CD14-positive monocyte (primary cell): ENCODE results near the gene FBXO10. TPM values are rescaled to one million over a fixed set of nuclear protein-coding genes. Genes with fewer than 3 reads are reported as not detected.

Experiments
- DNase-seq, 3 donors: peaks; one replicate each; pipeline ENCODE4 v3.0.0-alpha.2; 2011 to 2022
- H2AFZ ChIP-seq: 2 replicates; pipeline ENCODE4 v1.6.0; 2012; ENCODE audit warnings: mild to moderate bottlenecking, low read depth, low read length, inconsistent platforms; ENCODE audit not compliant: insufficient read depth, poor library complexity, severe bottlenecking
- H3K27ac ChIP-seq, 2 donors: 1 replicate in 1 of 2; 2 replicates in 1 of 2; pipeline ENCODE4 v1.5.1; 2012 to 2013; ENCODE audit warnings: low read length in 2 of 2, control low read depth in 1 of 2, inconsistent platforms in 1 of 2, low read depth in 1 of 2, mild to moderate bottlenecking in 1 of 2
- H3K27me3 ChIP-seq, 2 donors: one replicate each; pipeline versions ENCODE4 v1.6.0 to v1.6.1; 2011 to 2013; ENCODE audit warnings: low read length in 2 of 2; ENCODE audit not compliant: control insufficient read depth in 2 of 2, insufficient read depth in 2 of 2
- H3K36me3 ChIP-seq, 2 donors: replicated peaks in 1 of 2; 1 replicate in 1 of 2; 2 replicates in 1 of 2; pipeline versions ENCODE4 v1.5.1 to v1.6.1; 2012 to 2013; ENCODE audit warnings: low read length in 2 of 2, control low read depth in 1 of 2, inconsistent platforms in 1 of 2, mild to moderate bottlenecking in 1 of 2; ENCODE audit not compliant: insufficient read depth in 2 of 2, control insufficient read depth in 1 of 2
- H3K4me1 ChIP-seq, 2 donors: 1 replicate in 1 of 2; 2 replicates in 1 of 2; pipeline versions ENCODE4 v1.5.1 to v1.6.1; 2012 to 2013; ENCODE audit warnings: low read length in 2 of 2, control low read depth in 1 of 2, inconsistent platforms in 1 of 2, mild to moderate bottlenecking in 1 of 2, moderate library complexity in 1 of 2; ENCODE audit not compliant: insufficient read depth in 2 of 2, control insufficient read depth in 1 of 2
- H3K4me2 ChIP-seq: replicated peaks from 2 replicates; pipeline ENCODE3; 2012; ENCODE audit warnings: low read length, moderate library complexity, mild to moderate bottlenecking; ENCODE audit not compliant: poor library complexity, severe bottlenecking; ENCODE audit errors: extremely low read depth
- H3K4me3 ChIP-seq, 3 experiments: fragments of 200-600 bp in 1 of 3; sonication (generic) in 1 of 3; replicated peaks in 1 of 3; 1 replicate in 2 of 3; 2 replicates in 1 of 3; pipeline ENCODE4 v1.5.1; 2011 to 2013; ENCODE audit warnings: low read length in 3 of 3, mild to moderate bottlenecking in 3 of 3, control low read depth in 2 of 3, low read depth in 2 of 3, inconsistent platforms in 1 of 3, moderate library complexity in 1 of 3
- H3K79me2 ChIP-seq: 2 replicates; pipeline ENCODE4 v1.6.0; 2012; ENCODE audit warnings: mild to moderate bottlenecking, control low read depth, inconsistent platforms, low read length, moderate library complexity; ENCODE audit not compliant: insufficient read depth
- H3K9ac ChIP-seq: 2 replicates; pipeline ENCODE4 v1.6.0; 2017; ENCODE audit warnings: low read length, mild to moderate bottlenecking; ENCODE audit not compliant: insufficient read depth, poor library complexity, severe bottlenecking
- H3K9me3 ChIP-seq, 2 donors: replicated peaks in 1 of 2; 1 replicate in 1 of 2; 2 replicates in 1 of 2; pipeline versions ENCODE4 v1.5.1 to v1.6.1; 2012 to 2013; ENCODE audit warnings: low read length in 2 of 2, control low read depth in 1 of 2; ENCODE audit not compliant: control insufficient read depth in 1 of 2, insufficient read depth in 1 of 2
- H4K20me1 ChIP-seq: 2 replicates; pipeline ENCODE4 v1.6.0; 2012; ENCODE audit warnings: mild to moderate bottlenecking, low read length, control low read depth, moderate library complexity; ENCODE audit not compliant: insufficient read depth
- H3K27ac Mint-ChIP-seq, 7 donors: one replicate each; pipeline ENCODE4 v1.8.0; 2020; ENCODE audit warnings: mild to moderate bottlenecking in 7 of 7, mixed read lengths in 7 of 7, moderate library complexity in 6 of 7, inconsistent platforms in 2 of 7
- H3K27me3 Mint-ChIP-seq, 3 donors: one replicate each; pipeline ENCODE4 v1.8.0; 2021 to 2022; ENCODE audit warnings: low read depth in 3 of 3, mild to moderate bottlenecking in 3 of 3, mixed read lengths in 3 of 3, moderate library complexity in 3 of 3, inconsistent platforms in 1 of 3
- H3K36me3 Mint-ChIP-seq, 2 donors: one replicate each; pipeline ENCODE4 v1.8.0; 2020; ENCODE audit warnings: mixed read lengths in 2 of 2, inconsistent platforms in 1 of 2, mild to moderate bottlenecking in 1 of 2
- H3K4me1 Mint-ChIP-seq: one replicate; pipeline ENCODE4 v1.8.0; 2020; ENCODE audit warnings: mild to moderate bottlenecking, mixed read lengths
- H3K4me3 Mint-ChIP-seq, 2 donors: one replicate each; pipeline ENCODE4 v1.8.0; 2020; ENCODE audit warnings: mild to moderate bottlenecking in 2 of 2, mixed read lengths in 2 of 2, moderate library complexity in 1 of 2
- H3K9me3 Mint-ChIP-seq, 7 donors: one replicate each; pipeline ENCODE4 v1.8.0; 2020 to 2022; ENCODE audit warnings: mixed read lengths in 7 of 7, mild to moderate bottlenecking in 6 of 7, moderate library complexity in 6 of 7, inconsistent platforms in 2 of 7
- CTCF ChIP-seq: fragments of 200-600 bp; IDR thresholded peaks from one replicate; pipeline ENCODE4 v1.8.0; 2022; ENCODE audit warnings: antibody characterized with exemption, mild to moderate bottlenecking
- WGBS: methylation state at CpG from one replicate; pipeline ENCODE4 v1.1.5; 2013; ENCODE audit warnings: missing lambda C conversion rate; ENCODE audit not compliant: insufficient coverage; 5-methylcytosine and 5-hydroxymethylcytosine counted together
- intact Hi-C, 2 donors: fragments of 100-400 bp; cut with micrococcal nuclease; formaldehyde crosslinking; loops; one replicate each; pipeline versions ENCODE4 v1.15.0 to v1.15.1; 2023
- polyA plus RNA-seq, 3 donors: library from polyadenylated mRNA; depleted of rRNA in 1 of 3; unstranded in 2 of 3; stranded (reverse) in 1 of 3; fragments of 300-500 nt in 2 of 3; fragments of >200 nt in 1 of 3; fragmentation: Illumina TruSeq in 2 of 3; gene quantifications; 1 replicate in 2 of 3; 2 replicates in 1 of 3; pipeline ENCODE4 v1.2.3, GENCODE V29; 2012 to 2021

FBXO10 gene
- polyA plus RNA-seq, 3 donors: 0.08 to 1.5 TPM; not detected in 1

GRCh38 chr9:37559125-37559524, 17.1 kb downstream of the FBXO10 start:
- no peaks in the 10 kb centered on the region for H3K4me1 ChIP-seq
- no peak overlapping the region for H3K4me2 ChIP-seq
- DNase-seq: no peak
- no peak overlapping the region for H3K9ac ChIP-seq
- no peaks in the 10 kb centered on the region for H3K4me1 Mint-ChIP-seq
- H3K27ac ChIP-seq: no peak overlapping the region
- no peak overlapping the region for H3K27ac Mint-ChIP-seq
- no peaks in the 10 kb centered on the region for H3K27me3 ChIP-seq
- H3K27me3 Mint-ChIP-seq: peaks cover 0 to 2% (median 0%) of the 10 kb centered on the region in 3 donors
- no peaks in the 10 kb centered on the region for H3K36me3 ChIP-seq
- no peak overlapping the region for H3K4me3 Mint-ChIP-seq
- no CpG with 5 or more reads among the region's 1 CpG for WGBS
- H3K79me2 ChIP-seq: no peaks in the 10 kb centered on the region
- H3K9me3 Mint-ChIP-seq: peaks cover 2 to 6% (median 4%) of the 10 kb centered on the region in 7 donors
- no peaks in the 10 kb centered on the region for H3K36me3 Mint-ChIP-seq
- H2AFZ ChIP-seq: no peak overlapping the region
- no peak overlapping the region for H3K4me3 ChIP-seq
- TF ChIP-seq CTCF: no peak
- no peaks in the 10 kb centered on the region for H4K20me1 ChIP-seq
- intact Hi-C loops: no loop called here
- H3K9me3 ChIP-seq: peaks cover 4 to 5% of the 10 kb centered on the region in 2 donors

- Histone ChIP-seq H4K20me1 (no peaks in the 10 kb centered on the region), H3K27me3 (no peaks in the 10 kb centered on the region), H2AFZ (no peak overlapping the region), H3K9ac (no peak overlapping the region), H3K4me2 (no peak overlapping the region), H3K79me2 (no peaks in the 10 kb centered on the region), H3K36me3 (no peaks in the 10 kb centered on the region), H3K9me3 (no peaks in the 10 kb centered on the region), H3K4me1 (no peaks in the 10 kb centered on the region), H3K27ac (no peak overlapping the region), H3K4me3 (no peak overlapping the region)
- TF ChIP-seq CTCF: no peak
- H3K36me3 Mint-ChIP-seq: no peaks in the 10 kb centered on the region
- no peaks in the 10 kb centered on the region for H3K27me3 Mint-ChIP-seq
- intact Hi-C loops: no loop called here
- no peak for DNase-seq
- H3K4me1 Mint-ChIP-seq: no peaks in the 10 kb centered on the region
- peaks cover 0 to 2% (median 0%) of the 10 kb centered on the region in 7 donors for H3K9me3 Mint-ChIP-seq
- H3K27ac Mint-ChIP-seq: no peak overlapping the region
- H3K4me3 Mint-ChIP-seq: no peak overlapping the region
These were observed 20.4 kb downstream of the FBXO10 start for GRCh38 chr9:37555786-37556185.
